ENCODE measurements around the gene EFNA5.

The EFNA5 gene

GRCh38 chr5:107402434-107403227, 268.1 kb downstream of the EFNA5 start:
- no peak overlapping the region for H2AFZ ChIP-seq (ENCODE audit: low read length)
- H3K4me1 ChIP-seq (ENCODE audit: insufficient read depth, low read length, severe bottlenecking): peaks cover 43% of the 10 kb centered on the region
- H3K4me2 ChIP-seq (ENCODE audit: low read length): no peak overlapping the region
- no peak overlapping the region for H3K4me3 ChIP-seq (ENCODE audit: low read depth, low read length, poor library complexity, severe bottlenecking)
- H3F3A ChIP-seq (ENCODE audit: insufficient read depth, low read length): no peaks in the 10 kb centered on the region
- H3K27me3 ChIP-seq (ENCODE audit: insufficient read depth, low read length): no peaks in the 10 kb centered on the region
- H3K27ac ChIP-seq (ENCODE audit: low read depth, low read length, poor library complexity, severe bottlenecking): no peak overlapping the region
- H3K36me3 ChIP-seq (ENCODE audit: insufficient read depth, low read length): no peaks in the 10 kb centered on the region
- no peaks in the 10 kb centered on the region for H3K9me3 ChIP-seq (ENCODE audit: low read length)
- H4K20me1 ChIP-seq (ENCODE audit: insufficient read depth, low read length): no peaks in the 10 kb centered on the region
- no peaks in the 10 kb centered on the region for H3K79me2 ChIP-seq (ENCODE audit: insufficient read depth, low read length)
- TF ChIP-seq EZH2 (IDR thresholded peaks at IDR 0.05; ENCODE audit: borderline replicate concordance, low read length) (no peak), CTCF (IDR thresholded peaks at IDR 0.05; ENCODE audit: low read length) (no peak)
- no peaks in the 10 kb centered on the region for H3K9me2 ChIP-seq (ENCODE audit: low read depth, low read length)
- no peak overlapping the region for H3K9ac ChIP-seq (ENCODE audit: low read length)

- TF ChIP-seq CTCF (IDR thresholded peaks at IDR 0.05; ENCODE audit: low read length): no peak
- no peak for TF ChIP-seq EZH2 (IDR thresholded peaks at IDR 0.05; ENCODE audit: borderline replicate concordance, low read length)
- H3F3A ChIP-seq (ENCODE audit: insufficient read depth, low read length): no peaks in the 10 kb centered on the region
- no peak overlapping the region for H2AFZ ChIP-seq (ENCODE audit: low read length)
- H3K27me3 ChIP-seq (ENCODE audit: insufficient read depth, low read length): no peaks in the 10 kb centered on the region
- H3K9me3 ChIP-seq (ENCODE audit: low read length): no peaks in the 10 kb centered on the region
- H3K9me2 ChIP-seq (ENCODE audit: low read depth, low read length): no peaks in the 10 kb centered on the region
- H3K27ac ChIP-seq (ENCODE audit: low read depth, low read length, poor library complexity, severe bottlenecking): peak overlapping the region; percentile 56
- no peak overlapping the region for H3K9ac ChIP-seq (ENCODE audit: low read length)
- no peaks in the 10 kb centered on the region for H3K36me3 ChIP-seq (ENCODE audit: insufficient read depth, low read length)
- H3K4me2 ChIP-seq (ENCODE audit: low read length): 0 out of 2 replicates have a peak overlapping the region, but pooled peaks have one; percentile 9
- H4K20me1 ChIP-seq (ENCODE audit: insufficient read depth, low read length): no peaks in the 10 kb centered on the region
- peaks cover 45% of the 10 kb centered on the region for H3K4me1 ChIP-seq (ENCODE audit: insufficient read depth, low read length, severe bottlenecking)
- no peaks in the 10 kb centered on the region for H3K79me2 ChIP-seq (ENCODE audit: insufficient read depth, low read length)
- H3K4me3 ChIP-seq (ENCODE audit: low read depth, low read length, poor library complexity, severe bottlenecking): no peak overlapping the region
Observed at GRCh38 chr5:107401470-107402122, 269.1 kb downstream of the EFNA5 start.

- H3K27me3 ChIP-seq (ENCODE audit: insufficient read depth, low read length): no peaks in the 10 kb centered on the region
- H3K9ac ChIP-seq (ENCODE audit: low read length): no peak overlapping the region
- no peak overlapping the region for H3K4me3 ChIP-seq (ENCODE audit: low read depth, low read length, poor library complexity, severe bottlenecking)
- no peaks in the 10 kb centered on the region for H3K9me3 ChIP-seq (ENCODE audit: low read length)
- no peaks in the 10 kb centered on the region for H3K79me2 ChIP-seq (ENCODE audit: insufficient read depth, low read length)
- no peak overlapping the region for H3K27ac ChIP-seq (ENCODE audit: low read depth, low read length, poor library complexity, severe bottlenecking)
- no peaks in the 10 kb centered on the region for H3F3A ChIP-seq (ENCODE audit: insufficient read depth, low read length)
- H3K4me2 ChIP-seq (ENCODE audit: low read length): no peak overlapping the region
- peak overlapping the region; percentile 71; the same call in 1 of the 2 replicates for H2AFZ ChIP-seq (ENCODE audit: low read length)
- TF ChIP-seq EZH2 (IDR thresholded peaks at IDR 0.05; ENCODE audit: borderline replicate concordance, low read length): no peak
- no peak for TF ChIP-seq CTCF (IDR thresholded peaks at IDR 0.05; ENCODE audit: low read length)
- H3K4me1 ChIP-seq (ENCODE audit: insufficient read depth, low read length, severe bottlenecking): peaks cover 58% of the 10 kb centered on the region
- no peaks in the 10 kb centered on the region for H4K20me1 ChIP-seq (ENCODE audit: insufficient read depth, low read length)
- no peaks in the 10 kb centered on the region for H3K36me3 ChIP-seq (ENCODE audit: insufficient read depth, low read length)
- H3K9me2 ChIP-seq (ENCODE audit: low read depth, low read length): no peaks in the 10 kb centered on the region
Observed at GRCh38 chr5:107400328-107400727, 270.4 kb downstream of the EFNA5 start.

All from OCI-LY1 (cell line).